Caco-2 (cell line): ENCODE measurements around the gene TUBA8. TPM values are rescaled to one million over a fixed set of nuclear protein-coding genes. Genes with fewer than 3 reads are reported as not detected.

Experiments used
- BruUV-seq: library from RNA; stranded (reverse); fragments of 400-500 nt; replicated peaks from 2 replicates; lab custom pipeline; 2021; lab: Mats Ljungman, UMichigan
- CTCF ChIA-PET: fragments of 300-600 bp; sonication (Branson Sonifier 250); formaldehyde crosslinking; loops from one replicate; lab custom pipeline; 2022; ENCODE audit warnings: antibody characterized with exemption; lab: Charles Lee
- POLR2A ChIA-PET: fragments of 300-600 bp; sonication (Branson Sonifier 250); formaldehyde crosslinking; loops from one replicate; lab custom pipeline; 2022; ENCODE audit warnings: antibody characterized with exemption; lab: Charles Lee
- DNase-seq, 2 experiments: peaks; one replicate each; pipeline versions ENCODE4 v3.0.0 to v3.0.0-alpha.2; 2020 to 2022
- H3K27me3 ChIP-seq: replicated peaks from 2 replicates; pipeline ENCODE4 v1.6.0; 2011; ENCODE audit warnings: low read length; ENCODE audit not compliant: control insufficient read depth, insufficient read depth
- H3K36me3 ChIP-seq: 2 replicates; pipeline ENCODE4 v1.5.1; 2011; ENCODE audit warnings: low read length; ENCODE audit not compliant: control insufficient read depth, insufficient read depth
- H3K4me1 ChIP-seq: fragments of 250-450 bp; sonication (Bioruptor Pico); 2 replicates; pipeline ENCODE4 v1.5.1; 2020; ENCODE audit warnings: mild to moderate bottlenecking
- H3K4me3 ChIP-seq: 2 replicates; pipeline ENCODE4 v1.5.1; 2011; ENCODE audit warnings: low read depth, mild to moderate bottlenecking, control low read depth, low read length
- H3K9me3 ChIP-seq: fragments of 250-450 bp; sonication (Bioruptor Pico); 2 replicates; pipeline ENCODE4 v1.5.1; 2020; ENCODE audit warnings: mild to moderate bottlenecking, moderate library complexity
- H3K27ac Mint-ChIP-seq: one replicate; pipeline ENCODE4 v1.8.0; 2022; ENCODE audit warnings: mixed read lengths; ENCODE audit not compliant: unreplicated experiment
- H3K27me3 Mint-ChIP-seq: one replicate; pipeline ENCODE4 v1.8.0; 2022; ENCODE audit warnings: mixed read lengths; ENCODE audit not compliant: insufficient read depth, unreplicated experiment
- H3K36me3 Mint-ChIP-seq: one replicate; pipeline ENCODE4 v1.8.0; 2022; ENCODE audit warnings: mild to moderate bottlenecking, mixed read lengths; ENCODE audit not compliant: insufficient read depth, unreplicated experiment
- H3K4me1 Mint-ChIP-seq: one replicate; pipeline ENCODE4 v1.8.0; 2022; ENCODE audit warnings: low read depth, mixed read lengths; ENCODE audit not compliant: unreplicated experiment
- H3K4me3 Mint-ChIP-seq: one replicate; pipeline ENCODE4 v1.8.0; 2022; ENCODE audit warnings: mild to moderate bottlenecking, moderate library complexity, mixed read lengths; ENCODE audit not compliant: unreplicated experiment
- H3K9me3 Mint-ChIP-seq: one replicate; pipeline ENCODE4 v1.8.0; 2022; ENCODE audit warnings: mixed read lengths; ENCODE audit not compliant: unreplicated experiment
- intact Hi-C: fragments of 100-400 bp; cut with micrococcal nuclease; formaldehyde crosslinking; loops from one replicate; pipeline ENCODE4 v1.10.0; 2022; ENCODE audit not compliant: unreplicated experiment
- total RNA-seq: library from RNA; stranded (reverse); gene quantifications from 2 replicates; pipeline ENCODE4 v1.2.3, GENCODE V29; 2022
- TF ChIP-seq, protein P1 (sequence below), 2 experiments: fragments of 200-600 bp in 1 of 2; IDR thresholded peaks; 1 replicate in 1 of 2; 2 replicates in 1 of 2; pipeline versions ENCODE4 v1.5.1 to v1.8.0; 2011 to 2022; ENCODE audit warnings: antibody characterized with exemption in 1 of 2, control low read depth in 1 of 2, inconsistent platforms in 1 of 2, low read depth in 1 of 2, low read length in 1 of 2, mild to moderate bottlenecking in 1 of 2, moderate library complexity in 1 of 2; ENCODE audit not compliant: insufficient read depth in 1 of 2, severe bottlenecking in 1 of 2, unreplicated experiment in 1 of 2

TUBA8 gene
- total RNA-seq, 1 experiment from 2014 or later, result 0.73 TPM

DNA sequence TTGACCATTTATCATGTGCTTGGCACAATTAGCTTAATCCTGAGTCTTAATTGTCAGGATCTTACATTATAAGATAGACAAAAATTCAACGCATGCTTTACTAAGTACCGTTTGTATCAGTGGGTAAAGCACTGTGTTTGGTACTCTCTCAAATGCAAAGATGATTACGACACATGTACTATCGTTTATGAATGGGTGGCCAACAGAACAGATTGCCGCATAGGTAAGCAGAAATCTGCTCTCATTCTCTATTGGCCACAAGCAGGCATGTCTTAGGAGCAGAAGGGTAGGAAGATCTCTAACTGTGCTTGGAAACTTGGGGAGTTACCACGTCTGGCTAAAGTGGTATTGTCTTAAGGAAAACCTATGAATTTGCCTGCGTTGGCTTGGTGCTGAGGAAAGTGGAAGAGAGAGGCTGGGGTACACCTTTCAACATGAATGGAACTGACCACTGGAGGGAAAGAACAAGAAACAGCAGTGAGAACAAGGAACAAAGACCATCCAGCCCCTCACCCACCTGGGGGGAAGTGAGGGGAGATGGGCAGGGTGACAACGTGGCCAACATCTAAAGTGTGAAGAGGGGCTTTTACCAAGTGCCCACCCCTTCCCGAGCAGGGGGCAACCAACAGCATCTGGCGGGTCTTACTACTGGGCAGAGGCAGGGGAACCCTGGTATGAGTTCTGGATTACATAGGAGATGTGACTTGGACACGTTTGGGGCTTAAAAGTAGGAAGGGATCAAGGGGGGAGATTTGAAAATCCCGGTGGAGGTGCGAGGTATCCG is 1.0 kb upstream of the TUBA8 start:
- no TSS peak for BruUV-seq
- Histone ChIP-seq H3K9me3 (no peaks in the 10 kb centered on the region), H3K4me1 (no peaks in the 10 kb centered on the region), H3K27me3 (no peaks in the 10 kb centered on the region), H3K36me3 (no peaks in the 10 kb centered on the region), H3K4me3 (no peak overlapping the region)
- CTCF ChIA-PET, result no interaction called here
- no peaks in the 10 kb centered on the region for H3K4me1 Mint-ChIP-seq
- intact Hi-C loops, result no loop called here
- H3K4me3 Mint-ChIP-seq, result peak overlapping the region; percentile 62
- H3K27me3 Mint-ChIP-seq, result peaks cover 5% of the 10 kb centered on the region
- TF ChIP-seq, protein P1, sequence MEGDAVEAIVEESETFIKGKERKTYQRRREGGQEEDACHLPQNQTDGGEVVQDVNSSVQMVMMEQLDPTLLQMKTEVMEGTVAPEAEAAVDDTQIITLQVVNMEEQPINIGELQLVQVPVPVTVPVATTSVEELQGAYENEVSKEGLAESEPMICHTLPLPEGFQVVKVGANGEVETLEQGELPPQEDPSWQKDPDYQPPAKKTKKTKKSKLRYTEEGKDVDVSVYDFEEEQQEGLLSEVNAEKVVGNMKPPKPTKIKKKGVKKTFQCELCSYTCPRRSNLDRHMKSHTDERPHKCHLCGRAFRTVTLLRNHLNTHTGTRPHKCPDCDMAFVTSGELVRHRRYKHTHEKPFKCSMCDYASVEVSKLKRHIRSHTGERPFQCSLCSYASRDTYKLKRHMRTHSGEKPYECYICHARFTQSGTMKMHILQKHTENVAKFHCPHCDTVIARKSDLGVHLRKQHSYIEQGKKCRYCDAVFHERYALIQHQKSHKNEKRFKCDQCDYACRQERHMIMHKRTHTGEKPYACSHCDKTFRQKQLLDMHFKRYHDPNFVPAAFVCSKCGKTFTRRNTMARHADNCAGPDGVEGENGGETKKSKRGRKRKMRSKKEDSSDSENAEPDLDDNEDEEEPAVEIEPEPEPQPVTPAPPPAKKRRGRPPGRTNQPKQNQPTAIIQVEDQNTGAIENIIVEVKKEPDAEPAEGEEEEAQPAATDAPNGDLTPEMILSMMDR (IDR thresholded peaks at IDR 0.05; ENCODE audit: insufficient read depth in 1 of 2, low read depth in 1 of 2, low read length in 1 of 2, severe bottlenecking in 1 of 2, unreplicated experiment in 1 of 2), result no peak
- no peak for DNase-seq
- H3K36me3 Mint-ChIP-seq, result no peaks in the 10 kb centered on the region
- POLR2A ChIA-PET, result no interaction called here
- H3K27ac Mint-ChIP-seq, result no peak overlapping the region
- no peaks in the 10 kb centered on the region for H3K9me3 Mint-ChIP-seq

DNA sequence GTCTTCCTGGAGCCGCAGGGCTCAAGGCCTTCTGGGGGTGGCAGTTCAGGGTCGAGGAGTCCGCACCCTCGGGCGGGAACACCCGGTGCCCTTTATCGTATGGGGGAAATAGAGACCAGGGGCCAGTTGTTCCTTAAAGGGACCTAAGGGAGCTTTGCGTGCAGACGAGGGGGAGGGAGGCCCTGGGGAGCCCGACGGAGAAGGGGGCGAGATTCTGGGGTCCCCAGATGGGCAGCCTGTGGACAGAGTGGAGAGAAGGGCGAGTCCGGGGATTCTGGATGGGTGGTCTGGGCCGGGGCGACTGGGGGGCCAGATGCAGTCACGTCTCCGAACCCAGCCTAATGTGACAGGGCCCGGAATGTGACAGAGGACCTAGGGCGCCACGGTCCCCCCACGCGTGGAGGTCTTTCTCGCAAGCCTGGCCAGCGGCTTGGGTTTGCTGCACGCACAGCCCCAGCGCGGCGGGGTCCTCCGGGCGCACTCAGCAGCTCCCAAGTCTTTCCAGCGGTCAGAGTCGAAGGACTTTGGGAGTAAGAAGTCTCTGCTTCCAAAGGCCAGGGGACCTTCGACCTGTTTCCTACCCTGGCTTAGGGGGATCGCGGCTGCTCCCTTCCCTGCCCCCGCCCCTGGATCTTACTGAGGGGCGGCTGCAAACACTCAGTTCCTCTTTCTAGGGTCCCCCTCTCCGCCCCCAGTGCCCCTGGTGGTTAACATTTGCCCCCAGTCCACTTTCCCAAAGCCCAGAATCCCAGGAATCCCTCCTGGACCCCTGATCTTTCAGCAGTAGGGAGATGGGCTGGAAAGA is 547 bp downstream of the TUBA8 start:
- intact Hi-C loops, result no loop called here
- BruUV-seq, result no TSS peak
- Mint-ChIP-seq H3K27ac (no peak overlapping the region), H3K4me3 (peak overlapping the region; percentile 62), H3K4me1 (no peaks in the 10 kb centered on the region), H3K36me3 (no peaks in the 10 kb centered on the region), H3K27me3 (peaks cover 5% of the 10 kb centered on the region), H3K9me3 (no peaks in the 10 kb centered on the region)
- Histone ChIP-seq H3K4me1 (no peaks in the 10 kb centered on the region), H3K9me3 (no peaks in the 10 kb centered on the region), H3K27me3 (no peaks in the 10 kb centered on the region), H3K4me3 (peak overlapping the region; percentile 39), H3K36me3 (no peaks in the 10 kb centered on the region)
- no peak for DNase-seq
- ChIA-PET CTCF (interaction anchor here (0.6 kb wide), 1 partner anchor 39 kb away, joined by 4 read pairs; the partner anchor contains the start of gene USP18), POLR2A (no interaction called here)
- TF ChIP-seq, protein P1 (IDR thresholded peaks at IDR 0.05; ENCODE audit: insufficient read depth in 1 of 2, low read depth in 1 of 2, low read length in 1 of 2, severe bottlenecking in 1 of 2, unreplicated experiment in 1 of 2), result no peak

DNA sequence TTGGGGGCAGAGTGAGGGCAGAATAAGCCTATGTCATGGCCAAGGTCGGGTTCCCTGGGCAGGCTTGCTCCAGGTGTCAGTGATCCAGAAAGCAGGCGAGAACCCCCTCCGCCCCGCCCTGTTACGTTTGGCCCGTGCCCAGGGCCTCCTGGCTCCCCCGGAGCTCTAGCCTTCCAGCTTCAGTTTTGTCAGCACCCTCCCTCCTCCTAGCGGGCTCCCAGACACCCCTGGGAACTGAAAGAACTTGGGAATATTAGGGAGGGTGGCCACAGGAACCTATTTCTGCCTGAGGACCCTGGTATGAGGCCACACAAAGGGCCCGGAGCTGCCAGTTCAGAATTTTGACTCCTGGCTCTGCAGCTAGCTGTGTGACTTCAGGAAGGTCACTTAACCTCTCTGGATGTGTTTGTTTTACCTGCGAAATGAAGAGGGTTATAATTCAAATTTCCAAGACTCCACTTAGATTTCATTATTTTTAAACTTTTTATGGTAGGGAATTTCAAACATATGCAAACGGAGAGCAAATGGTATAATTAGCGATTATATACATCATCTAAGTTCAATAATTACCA is 1.2 kb downstream of the TUBA8 start:
- Mint-ChIP-seq H3K27ac (no peak overlapping the region), H3K36me3 (no peaks in the 10 kb centered on the region), H3K9me3 (no peaks in the 10 kb centered on the region), H3K4me3 (no peak overlapping the region), H3K4me1 (no peaks in the 10 kb centered on the region), H3K27me3 (peaks cover 5% of the 10 kb centered on the region)
- intact Hi-C loops, result no loop called here
- no peak for DNase-seq
- H3K36me3 ChIP-seq, result no peaks in the 10 kb centered on the region
- no peaks in the 10 kb centered on the region for H3K27me3 ChIP-seq
- H3K9me3 ChIP-seq, result no peaks in the 10 kb centered on the region
- H3K4me1 ChIP-seq, result no peaks in the 10 kb centered on the region
- H3K4me3 ChIP-seq, result no peak overlapping the region
- POLR2A ChIA-PET, result no interaction called here
- CTCF ChIA-PET, result interaction anchor here (0.6 to 0.7 kb wide), 2 partner anchors 8 to 38 kb away, joined by 3 to 4 read pairs; partner anchors contain the start of gene USP18
- no TSS peak for BruUV-seq
- TF ChIP-seq, protein P1 (IDR thresholded peaks at IDR 0.05; ENCODE audit: insufficient read depth in 1 of 2, low read depth in 1 of 2, low read length in 1 of 2, severe bottlenecking in 1 of 2, unreplicated experiment in 1 of 2), result no peak
